T-cell (primary cell): ENCODE measurements around the gene RPL12. TPM values are rescaled to one million over a fixed set of nuclear protein-coding genes. Genes with fewer than 3 reads are reported as not detected.

Experiments
- ATAC-seq, 4 experiments: fragments of 200-7000 bp in 3 of 4; fragments of 150-1000 bp in 1 of 4; cut with Tn5 transposase; replicated peaks in 1 of 4; 1 replicate in 3 of 4; 2 replicates in 1 of 4; pipeline ENCODE4 v1.10.0; 2021; ENCODE audit warnings: moderate library complexity in 3 of 4, mild to moderate bottlenecking in 2 of 4, moderate number of reproducible peaks in 1 of 4
- CTCF ChIA-PET, 2 donors: fragments of 300-600 bp; sonication (Branson Sonifier 250); formaldehyde crosslinking; loops; one replicate each; lab custom pipeline; 2022; ENCODE audit warnings: antibody characterized with exemption in 2 of 2; lab: Charles Lee
- POLR2A ChIA-PET, 2 donors: fragments of 300-600 bp; sonication (Branson Sonifier 250); formaldehyde crosslinking; loops; one replicate each; lab custom pipeline; 2022; ENCODE audit warnings: antibody characterized with exemption in 2 of 2; lab: Charles Lee
- DNase-seq, 35 experiments: peaks; one replicate each; pipeline versions ENCODE4 v3.0.0 to v3.0.0-alpha.2; 2013 to 2023
- H3K27ac ChIP-seq: one replicate; pipeline ENCODE4 v1.5.1; 2013; ENCODE audit warnings: low read length
- H3K27me3 ChIP-seq, 2 experiments: replicated peaks in 1 of 2; 1 replicate in 1 of 2; 2 replicates in 1 of 2; pipeline versions ENCODE4 v1.6.1 to v1.7.0; 2013; ENCODE audit warnings: low read length in 1 of 2, mixed read lengths in 1 of 2; ENCODE audit not compliant: control insufficient read depth in 2 of 2, insufficient read depth in 2 of 2; ENCODE audit errors: extremely low read depth in 1 of 2
- H3K36me3 ChIP-seq, 2 donors: 1 replicate in 1 of 2; 2 replicates in 1 of 2; pipeline versions ENCODE4 v1.6.1 to v1.7.0; 2013; ENCODE audit warnings: low read length in 1 of 2; ENCODE audit not compliant: control insufficient read depth in 2 of 2, insufficient read depth in 1 of 2; ENCODE audit errors: extremely low read depth in 1 of 2
- H3K4me1 ChIP-seq, 2 experiments: 1 replicate in 1 of 2; 2 replicates in 1 of 2; pipeline versions ENCODE4 v1.6.1 to v1.7.0; 2013; ENCODE audit warnings: low read length in 2 of 2, mixed read lengths in 1 of 2; ENCODE audit not compliant: insufficient read depth in 2 of 2, control insufficient read depth in 1 of 2; ENCODE audit errors: extremely low read depth in 1 of 2
- H3K4me3 ChIP-seq, 2 donors: 1 replicate in 1 of 2; 2 replicates in 1 of 2; pipeline versions ENCODE4 v1.5.1 to v1.7.0; 2013; ENCODE audit warnings: mild to moderate bottlenecking in 2 of 2, low read length in 1 of 2, moderate library complexity in 1 of 2; ENCODE audit not compliant: control insufficient read depth in 1 of 2; ENCODE audit errors: extremely low read depth in 1 of 2
- H3K9me3 ChIP-seq: 2 replicates; pipeline ENCODE4 v1.7.0; 2013
- H3K27ac Mint-ChIP-seq, 2 donors: one replicate each; pipeline ENCODE4 v1.8.0; 2020 to 2021; ENCODE audit warnings: mild to moderate bottlenecking in 2 of 2, mixed read lengths in 2 of 2
- H3K27me3 Mint-ChIP-seq, 2 donors: one replicate each; pipeline ENCODE4 v1.8.0; 2021 to 2022; ENCODE audit warnings: mixed read lengths in 2 of 2
- H3K36me3 Mint-ChIP-seq: one replicate; pipeline ENCODE4 v1.8.0; 2021; ENCODE audit warnings: mixed read lengths
- H3K4me1 Mint-ChIP-seq, 3 donors: one replicate each; pipeline ENCODE4 v1.8.0; 2020 to 2022; ENCODE audit warnings: mixed read lengths in 3 of 3, mild to moderate bottlenecking in 1 of 3
- H3K4me3 Mint-ChIP-seq, 3 donors: one replicate each; pipeline ENCODE4 v1.8.0; 2020 to 2022; ENCODE audit warnings: mild to moderate bottlenecking in 3 of 3, mixed read lengths in 3 of 3, moderate library complexity in 3 of 3
- H3K9me3 Mint-ChIP-seq, 3 donors: one replicate each; pipeline ENCODE4 v1.8.0; 2020 to 2022; ENCODE audit warnings: mixed read lengths in 3 of 3
- WGBS: methylation state at CpG from one replicate; pipeline ENCODE4 v1.1.5; 2013; ENCODE audit warnings: missing lambda C conversion rate; ENCODE audit not compliant: insufficient coverage; 5-methylcytosine and 5-hydroxymethylcytosine counted together
- total RNA-seq, 35 experiments: library from RNA in 6 of 35; stranded (reverse) in 6 of 35; fragments of 120-200 nt in 1 of 35; gene quantifications; one replicate each; pipeline versions ENCODE4 v1.2.1 to v1.2.4 and lab custom pipeline; 2013 to 2026

RPL12 gene
- total RNA-seq, 5 donors from 2014 or later (not counting 1 experiment from before 2014, with no cell fraction given) = 1,494 to 1,979 (median 1,776) TPM

GRCh38 chr9:127451608-127451857 is 327 bp upstream of the RPL12 start:
- peak in 1 of 4 experiments; percentile 7 for ATAC-seq
- CTCF ChIA-PET = interaction anchor here in 1 of 2 donors (0.6 to 0.7 kb wide), 2 partner anchors 55 to 283 kb away, joined by 3 to 4 read pairs; partner anchors contain the start of genes SLC2A8 and TOR2A
- peaks cover 44% of the 10 kb centered on the region for H3K36me3 Mint-ChIP-seq
- H3K4me3 Mint-ChIP-seq = peak overlapping the region; percentile 92 to 94 (median 93)
- peaks cover 14 to 39% of the 10 kb centered on the region in 2 experiments for H3K4me1 ChIP-seq
- WGBS = 0% methylated on average over 14 of the region's 14 CpGs
- H3K4me3 ChIP-seq = peak overlapping the region; percentile 68 to 79
- H3K36me3 ChIP-seq = peaks cover 4 to 36% of the 10 kb centered on the region in 2 donors
- POLR2A ChIA-PET = interaction anchor here in 1 of 2 donors (1.0 to 1.4 kb wide), 3 partner anchors 29 to 709 kb away, joined by 3 to 5 read pairs (median 3); partner anchors contain the start of genes BBLN and SLC2A8
- H3K9me3 ChIP-seq = no peaks in the 10 kb centered on the region
- H3K4me1 Mint-ChIP-seq = peaks cover 38 to 52% (median 44%) of the 10 kb centered on the region in 3 donors
- peak overlapping the region; percentile 88 for H3K27ac ChIP-seq
- no peaks in the 10 kb centered on the region for H3K27me3 ChIP-seq
- peak overlapping the region; percentile 95 to 97 for H3K27ac Mint-ChIP-seq
- H3K9me3 Mint-ChIP-seq = no peaks in the 10 kb centered on the region
- peak in 1 of 35 experiments; percentile 54 for DNase-seq
- no peaks in the 10 kb centered on the region for H3K27me3 Mint-ChIP-seq

DNA sequence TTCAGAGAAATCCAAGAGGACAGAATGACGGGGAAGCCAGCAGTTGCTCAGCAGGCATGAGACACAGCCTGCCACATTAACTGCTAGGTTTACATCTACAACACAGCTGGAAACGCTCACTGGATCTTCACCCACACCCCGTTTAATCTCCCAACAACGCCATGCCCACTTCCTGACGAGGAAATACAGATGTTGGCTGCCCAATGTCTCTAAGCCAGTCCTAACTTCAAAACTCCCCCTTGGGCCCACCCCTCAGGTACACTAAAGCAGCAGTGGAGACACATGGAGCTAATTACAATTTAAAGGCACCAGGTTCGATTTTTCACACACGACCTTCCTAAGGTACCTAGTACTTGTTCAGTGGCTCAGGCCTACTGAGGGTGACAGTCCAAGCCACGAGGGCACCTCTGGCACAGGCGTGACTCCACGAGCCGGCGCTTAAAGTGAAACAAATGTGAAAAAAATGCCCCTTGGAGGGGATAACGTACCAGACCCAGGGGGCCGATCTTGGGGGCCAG is 904 bp downstream of the RPL12 start:
- H3K27me3 ChIP-seq = no peaks in the 10 kb centered on the region
- Mint-ChIP-seq H3K9me3 (no peaks in the 10 kb centered on the region), H3K36me3 (peaks cover 50% of the 10 kb centered on the region), H3K4me1 (peaks cover 37 to 49% (median 38%) of the 10 kb centered on the region in 3 donors), H3K4me3 (peak overlapping the region; percentile 92 to 94 (median 93)), H3K27ac (peak overlapping the region; percentile 95 to 97), H3K27me3 (no peaks in the 10 kb centered on the region)
- peaks cover 7 to 47% of the 10 kb centered on the region in 2 donors for H3K36me3 ChIP-seq
- H3K27ac ChIP-seq = peak overlapping the region; percentile 88
- POLR2A ChIA-PET = interaction anchor here (0.6 to 1.4 kb wide), 10 partner anchors 13 to 326 kb away, joined by 3 to 5 read pairs (median 4); partner anchors contain the start of gene ZNF79 (in 1 of the 2)
- no peaks in the 10 kb centered on the region for H3K9me3 ChIP-seq
- peak; percentile 0 to 12 (median 3) for ATAC-seq
- H3K4me1 ChIP-seq = peaks cover 14 to 39% of the 10 kb centered on the region in 2 experiments
- H3K4me3 ChIP-seq = peak overlapping the region; percentile 68 to 79
- peak in 2 of 35 experiments; percentile 2 to 15 for DNase-seq
- CTCF ChIA-PET = interaction anchor here in 1 of 2 donors (1.4 to 1.7 kb wide), 2 partner anchors 26 to 226 kb away, joined by 3 to 4 read pairs; partner anchors contain the start of gene ZNF79
- WGBS = under 1% methylated on average over 13 of the region's 14 CpGs

GRCh38 chr9:127449332-127449966 is 1.8 kb downstream of the RPL12 start:
- DNase-seq (no peak), ATAC-seq (no peak)
- Histone ChIP-seq H3K4me1 (peaks cover 14 to 39% of the 10 kb centered on the region in 2 experiments), H3K27ac (peak overlapping the region; percentile 88), H3K4me3 (peak overlapping the region; percentile 5 to 79), H3K36me3 (peaks cover 12 to 56% of the 10 kb centered on the region in 2 donors), H3K9me3 (no peaks in the 10 kb centered on the region), H3K27me3 (no peaks in the 10 kb centered on the region)
- ChIA-PET POLR2A (interaction anchor here in 1 of 2 donors (0.5 kb wide), 1 partner anchor 509 kb away, joined by 3 read pairs; no protein-coding TSS in a partner anchor), CTCF (interaction anchor here in 1 of 2 donors (1.7 kb wide), 1 partner anchor 225 kb away, joined by 4 read pairs; no protein-coding TSS in a partner anchor)
- H3K4me1 Mint-ChIP-seq = peaks cover 37 to 49% (median 38%) of the 10 kb centered on the region in 3 donors
- peak overlapping the region; percentile 92 to 94 (median 93) for H3K4me3 Mint-ChIP-seq
- peak overlapping the region; percentile 95 to 97 for H3K27ac Mint-ChIP-seq
- no peaks in the 10 kb centered on the region for H3K27me3 Mint-ChIP-seq
- no peaks in the 10 kb centered on the region for H3K9me3 Mint-ChIP-seq
- peaks cover 58% of the 10 kb centered on the region for H3K36me3 Mint-ChIP-seq
- WGBS = 38% methylated on average over 5 of the region's 5 CpGs

DNA sequence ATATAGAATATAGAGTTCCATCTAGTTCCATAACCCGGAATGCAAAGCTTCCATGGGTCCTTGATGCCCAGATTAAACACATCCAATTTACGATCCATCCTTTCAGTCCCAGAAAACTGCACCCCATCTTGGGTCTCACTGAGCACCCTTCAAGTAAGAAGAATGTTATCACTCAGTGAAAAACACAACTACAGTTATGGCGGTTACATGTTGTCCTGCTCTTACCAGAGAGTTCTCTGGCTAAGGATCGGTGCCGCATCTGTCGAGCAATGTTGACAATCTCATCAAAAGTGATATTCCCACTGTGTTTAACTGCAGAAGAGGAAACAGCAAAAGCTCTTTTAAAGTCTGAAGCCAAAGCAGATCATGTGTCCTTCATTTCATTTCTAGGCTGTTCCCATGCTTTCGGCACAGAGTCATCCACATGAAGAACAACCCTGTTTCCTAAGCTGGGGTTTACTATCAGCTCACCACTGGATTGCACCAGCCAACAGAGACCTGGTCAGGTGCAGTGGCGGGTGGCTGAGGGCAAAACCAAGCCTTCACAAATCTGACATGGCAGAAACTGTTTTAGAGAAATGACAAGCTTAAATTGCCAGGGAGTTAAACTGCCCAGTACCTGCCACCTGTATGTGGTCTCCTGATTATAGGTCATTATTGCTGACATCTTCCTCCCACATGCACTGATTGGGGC is 2.9 kb downstream of the RPL12 start:
- peaks cover 12 to 65% of the 10 kb centered on the region in 2 donors for H3K36me3 ChIP-seq
- POLR2A ChIA-PET = interaction anchor here in 1 of 2 donors (0.5 kb wide), 3 partner anchors 224 to 337 kb away, joined by 4 to 5 read pairs (median 4); partner anchors contain the start of gene CDK9

DNA sequence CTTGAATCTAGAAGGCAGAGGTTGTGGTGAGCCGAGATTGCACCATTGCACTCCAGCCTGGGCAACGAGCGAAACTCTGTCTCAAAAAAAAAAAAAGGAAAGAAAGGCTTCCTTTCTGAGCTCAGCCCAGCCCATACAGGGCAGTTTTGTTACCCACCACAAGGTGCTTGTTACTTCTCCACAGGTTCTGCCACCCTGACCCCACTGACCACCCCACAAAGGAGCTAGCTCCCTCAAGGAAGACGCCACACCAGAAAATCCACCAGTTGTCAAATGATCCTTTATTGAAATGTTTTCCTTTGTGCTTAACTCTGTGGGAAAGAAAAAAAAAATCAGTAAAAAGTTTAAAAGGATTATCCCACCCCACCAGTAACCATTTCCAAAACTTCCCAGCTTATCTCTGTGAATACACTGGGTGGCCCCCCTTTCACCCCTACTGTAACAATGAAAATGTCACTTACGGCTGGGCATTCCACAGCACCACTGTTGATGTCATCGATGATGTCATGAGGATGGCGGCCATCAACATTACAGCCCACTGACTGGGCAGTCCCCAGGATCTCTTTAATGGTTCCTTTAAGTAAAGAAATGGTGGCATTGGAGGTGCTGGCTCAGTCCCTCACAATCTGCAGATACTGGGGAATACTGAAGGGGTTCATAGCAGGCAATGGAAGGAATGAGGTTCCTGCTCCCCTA is 3.6 kb downstream of the RPL12 start:
- DNase-seq = no peak
- Mint-ChIP-seq H3K27me3 (no peaks in the 10 kb centered on the region), H3K4me1 (peaks cover 37 to 47% (median 38%) of the 10 kb centered on the region in 3 donors), H3K27ac (peak overlapping the region; percentile 19 to 28), H3K36me3 (peaks cover 63% of the 10 kb centered on the region), H3K9me3 (no peaks in the 10 kb centered on the region), H3K4me3 (no peak overlapping the region)
- peaks cover 14 to 37% of the 10 kb centered on the region in 2 experiments for H3K4me1 ChIP-seq
- H3K27me3 ChIP-seq = no peaks in the 10 kb centered on the region
- no peak overlapping the region for H3K27ac ChIP-seq
- ChIA-PET POLR2A (interaction anchor here in 1 of 2 donors (0.5 to 0.6 kb wide), 2 partner anchors 15 to 325 kb away, joined by 5 to 12 read pairs; no protein-coding TSS in a partner anchor), CTCF (no interaction called here)
- no peaks in the 10 kb centered on the region for H3K9me3 ChIP-seq
- no peak for ATAC-seq
- 80% methylated on average over 2 of the region's 7 CpGs for WGBS
- H3K4me3 ChIP-seq = no peak overlapping the region
- peaks cover 12 to 71% of the 10 kb centered on the region in 2 donors for H3K36me3 ChIP-seq

More for the DNA sequence above, 2.9 kb downstream of the RPL12 start:
- Histone ChIP-seq H3K27ac (no peak overlapping the region), H3K27me3 (no peaks in the 10 kb centered on the region), H3K9me3 (no peaks in the 10 kb centered on the region), H3K4me3 (no peak overlapping the region), H3K4me1 (peaks cover 14 to 39% of the 10 kb centered on the region in 2 experiments)
- Mint-ChIP-seq H3K4me1 (peaks cover 37 to 49% (median 38%) of the 10 kb centered on the region in 3 donors), H3K36me3 (peaks cover 60% of the 10 kb centered on the region), H3K27me3 (no peaks in the 10 kb centered on the region), H3K9me3 (no peaks in the 10 kb centered on the region), H3K4me3 (peak overlapping the region in 2 of 3 donors; percentile 52 to 93), H3K27ac (peak overlapping the region in 1 of 2 donors; percentile 97)
- no peak for ATAC-seq
- no peak for DNase-seq
- CTCF ChIA-PET = no interaction called here
- 84% methylated on average over 7 of the region's 8 CpGs for WGBS
